HepG2 (cell line): ENCODE results near the gene H6PD. TPM values are rescaled to one million over a fixed set of nuclear protein-coding genes. Genes with fewer than 3 reads are reported as not detected.

ENCODE experiments used
- ATAC-seq: fragments of 200-7000 bp; cut with Tn5 transposase; 3 replicates; pipeline ENCODE4 v1.9.1; 2020; ENCODE audit warnings: mild to moderate bottlenecking, moderate library complexity
- BruUV-seq: library from RNA; stranded (reverse); fragments of 400-500 nt; replicated peaks from 2 replicates; lab custom pipeline; 2021; lab: Mats Ljungman, UMichigan
- CTCF ChIA-PET: fragments of 300-600 bp; formaldehyde crosslinking; extraction: SDS; loops from one replicate; lab custom pipeline; 2021; ENCODE audit warnings: low total read pairs, inconsistent platforms, low intra/inter-chr PET ratio; lab: Yijun Ruan, JAX
- POLR2A ChIA-PET: fragments of 350-600 bp; sonication (Branson Sonifier 250); formaldehyde crosslinking; loops from one replicate; lab custom pipeline; 2020; ENCODE audit warnings: antibody characterized with exemption, inconsistent platforms; lab: Yijun Ruan, JAX
- DNase-seq: peaks from one replicate; pipeline ENCODE4 v3.0.0-alpha.2; 2015; ENCODE audit warnings: low spot score
- FAIRE-seq: peaks from 3 replicates; lab custom pipeline; 2011; peaks lifted over from hg19 to GRCh38; lab: Jason Lieb, UNC
- H2AFZ ChIP-seq: one replicate; pipeline ENCODE4 v1.6.1; 2011; ENCODE audit warnings: low read length, inconsistent platforms
- H3K27ac ChIP-seq: fragments of 300-600 bp; 3 replicates; pipeline ENCODE4 v1.8.0; 2011; ENCODE audit warnings: mixed run types, mild to moderate bottlenecking, mixed read lengths, low read length, inconsistent platforms; ENCODE audit not compliant: insufficient read depth; ENCODE audit errors: extremely low read length
- H3K27me3 ChIP-seq, 2 experiments: fragments of 200-600 bp in 1 of 2; 2 replicates in 1 of 2; 3 replicates in 1 of 2; pipeline versions ENCODE4 v1.6.0 to v1.8.0; 2011; ENCODE audit warnings: low read length in 2 of 2, mild to moderate bottlenecking in 2 of 2, moderate library complexity in 2 of 2, inconsistent platforms in 1 of 2; ENCODE audit not compliant: insufficient read depth in 2 of 2, control insufficient read depth in 1 of 2
- H3K36me3 ChIP-seq, 2 experiments: fragments of 200-600 bp in 1 of 2; replicated peaks in 1 of 2; 2 replicates in 1 of 2; 3 replicates in 1 of 2; pipeline versions ENCODE4 v1.5.1 to v1.8.0; 2011; ENCODE audit warnings: low read length in 2 of 2, inconsistent platforms in 1 of 2; ENCODE audit not compliant: insufficient read depth in 2 of 2, control insufficient read depth in 1 of 2
- H3K4me1 ChIP-seq: 2 replicates; pipeline ENCODE4 v1.5.1; 2012; ENCODE audit warnings: low read length, inconsistent platforms; ENCODE audit not compliant: insufficient read depth
- H3K4me2 ChIP-seq: 2 replicates; pipeline ENCODE4 v1.6.0; 2011; ENCODE audit warnings: low read depth, low read length, inconsistent platforms
- H3K4me3 ChIP-seq, 3 experiments: fragments of 200-600 bp in 1 of 3; sonication (generic), shearing (Covaris generic) in 1 of 3; replicated peaks in 1 of 3; 2 replicates each; pipeline ENCODE4 v1.5.1; 2011 to 2016; ENCODE audit warnings: low read length in 3 of 3, inconsistent platforms in 2 of 3, low read depth in 2 of 3, mild to moderate bottlenecking in 2 of 3, control low read depth in 1 of 3, mixed read lengths in 1 of 3; ENCODE audit not compliant: insufficient read depth in 1 of 3
- H3K79me2 ChIP-seq: one replicate; pipeline ENCODE4 v1.6.1; 2011; ENCODE audit warnings: low read length, inconsistent platforms; ENCODE audit not compliant: insufficient read depth
- H3K9ac ChIP-seq: 2 replicates; pipeline ENCODE4 v1.6.0; 2011; ENCODE audit warnings: mild to moderate bottlenecking, low read depth, low read length, inconsistent platforms; ENCODE audit not compliant: insufficient read depth
- H3K9me3 ChIP-seq: 2 replicates; pipeline ENCODE4 v1.5.1; 2012; ENCODE audit warnings: mild to moderate bottlenecking, low read length
- H4K20me1 ChIP-seq: 2 replicates; pipeline ENCODE4 v1.6.0; 2011; ENCODE audit warnings: inconsistent platforms, mild to moderate bottlenecking, low read length, moderate library complexity; ENCODE audit not compliant: insufficient read depth
- ARHGAP35 ChIP-seq: sonication (generic); formaldehyde crosslinking; IDR thresholded peaks from 2 replicates; pipeline ENCODE4 v1.9.0; 2022; ENCODE audit warnings: mild to moderate bottlenecking, inconsistent platforms, moderate library complexity, missing genetic modification reagents, borderline replicate concordance
- ARID5B ChIP-seq: IDR thresholded peaks from 2 replicates; pipeline ENCODE4 v1.4.0; 2020; ENCODE audit warnings: mild to moderate bottlenecking, missing genetic modification reagents
- ETS1 ChIP-seq: sonication (generic); formaldehyde crosslinking; IDR thresholded peaks from 2 replicates; pipeline ENCODE4 v1.4.0; 2020; ENCODE audit warnings: missing genetic modification reagents
- GMEB1 ChIP-seq: sonication (generic); formaldehyde crosslinking; IDR thresholded peaks from 2 replicates; pipeline ENCODE4 v1.5.1; 2020; ENCODE audit warnings: missing genetic modification reagents, mild to moderate bottlenecking, borderline replicate concordance
- HDAC2 ChIP-seq: sonication (generic); formaldehyde crosslinking; IDR thresholded peaks from 2 replicates; pipeline ENCODE4 v1.4.0; 2020; ENCODE audit warnings: missing genetic modification reagents
- HOXA7 ChIP-seq: sonication (generic); formaldehyde crosslinking; IDR thresholded peaks from 2 replicates; pipeline ENCODE4 v1.8.1; 2022; ENCODE audit warnings: mild to moderate bottlenecking, missing genetic modification reagents, moderate library complexity
- SKI ChIP-seq: fragments of 450-650 bp; IDR thresholded peaks from one replicate; pipeline ENCODE4 v1.6.1; 2018; ENCODE audit warnings: mild to moderate bottlenecking; ENCODE audit not compliant: partially characterized antibody
- SMYD3 ChIP-seq: sonication (generic); formaldehyde crosslinking; IDR thresholded peaks from 2 replicates; pipeline ENCODE4 v1.8.1; 2023; ENCODE audit warnings: mild to moderate bottlenecking, missing genetic modification reagents
- SNAPC5 ChIP-seq: sonication (generic); formaldehyde crosslinking; IDR thresholded peaks from 2 replicates; pipeline ENCODE4 v1.8.1; 2023; ENCODE audit warnings: mild to moderate bottlenecking, missing genetic modification reagents, borderline replicate concordance
- UBTF ChIP-seq: sonication (generic); formaldehyde crosslinking; IDR thresholded peaks from 2 replicates; pipeline ENCODE4 v1.4.0; 2020; ENCODE audit warnings: mild to moderate bottlenecking, missing genetic modification reagents
- ZNF205 ChIP-seq: IDR thresholded peaks from 2 replicates; pipeline ENCODE4 v1.6.1; 2018; ENCODE audit warnings: missing biosample characterization, missing genetic modification reagents
- ZNF263 ChIP-seq: sonication (generic); formaldehyde crosslinking; IDR thresholded peaks from 2 replicates; pipeline ENCODE4 v1.4.0; 2020; ENCODE audit warnings: missing genetic modification reagents
- ZNF788 ChIP-seq: sonication (generic); formaldehyde crosslinking; IDR thresholded peaks from 2 replicates; pipeline ENCODE4 v1.5.0; 2020; ENCODE audit warnings: mild to moderate bottlenecking, missing genetic modification reagents, borderline replicate concordance
- ZSCAN22 ChIP-seq: sonication (generic); formaldehyde crosslinking; IDR thresholded peaks from 2 replicates; pipeline ENCODE4 v1.4.0; 2020; ENCODE audit warnings: mild to moderate bottlenecking, missing genetic modification reagents
- WGBS: methylation state at CpG from one replicate; pipeline ENCODE4 v1.1.6; 2017; ENCODE audit warnings: low lambda C conversion rate; 5-methylcytosine and 5-hydroxymethylcytosine counted together
- in situ Hi-C: cut with HindIII; loops from 2 replicates; pipeline ENCODE4 v1.10.0; 2017; ENCODE audit warnings: low pct_unique_long_range_greater_than_20kb; ENCODE audit not compliant: extremely low pct_ligation_motif_present
- intact Hi-C: fragments of 100-400 bp; cut with micrococcal nuclease; formaldehyde crosslinking; loops from one replicate; pipeline ENCODE4 v1.10.0; 2022; ENCODE audit not compliant: unreplicated experiment
- polyA plus RNA-seq, 8 experiments: library from polyadenylated mRNA; depleted of rRNA in 3 of 8; stranded (reverse) in 7 of 8; unstranded in 1 of 8; fragments of >200 nt; fragmentation: Illumina TruSeq in 4 of 8; extraction: Trizol in 4 of 8; gene quantifications; 2 replicates each; pipeline versions ENCODE4 v1.2.1 to v1.2.3, GENCODE V29; 2011 to 2016; ENCODE audit warnings: low read depth in 4 of 8, missing spikeins in 1 of 8, mixed read lengths in 1 of 8; ENCODE audit not compliant: insufficient read depth in 1 of 8
- total RNA-seq, 5 experiments: library from RNA; depleted of rRNA; stranded (reverse); fragments of >200 nt; fragmentation: Illumina TruSeq; extraction: Trizol; gene quantifications; 2 replicates each; pipeline ENCODE4 v1.2.3, GENCODE V29; 2016; ENCODE audit warnings: low read depth in 1 of 5
- TF ChIP-seq, protein P1 (sequence below): sonication (generic); formaldehyde crosslinking; IDR thresholded peaks from 2 replicates; pipeline ENCODE4 v1.9.0; 2021; ENCODE audit warnings: missing genetic modification reagents, mild to moderate bottlenecking, borderline replicate concordance

Gene H6PD
- total and polyA plus RNA-seq, 2 of the 13 experiments (the other 11 are each of a cell fraction or from before 2014, with no cell fraction given), result 9.3 to 14.1 TPM

- ATAC-seq (no peak), FAIRE-seq (no peak), DNase-seq (no peak)
- Histone ChIP-seq H3K36me3 (peaks cover 0 to 3% of the 10 kb centered on the region in 2 experiments; a peak in 1 of 5 replicates), H3K4me2 (no peak overlapping the region), H4K20me1 (no peaks in the 10 kb centered on the region), H3K27ac (no peak overlapping the region), H2AFZ (no peak overlapping the region), H3K27me3 (no peaks in the 10 kb centered on the region), H3K79me2 (peaks cover 5% of the 10 kb centered on the region), H3K9ac (no peak overlapping the region), H3K4me1 (peaks cover 6% of the 10 kb centered on the region), H3K4me3 (no peak overlapping the region), H3K9me3 (no peaks in the 10 kb centered on the region)
- in situ Hi-C loops, result no loop called here
- CTCF ChIA-PET, result no interaction called here
- BruUV-seq, result no TSS peak
- intact Hi-C loops, result no loop called here
- POLR2A ChIA-PET, result no interaction called here
- WGBS, result 92% methylated on average over 12 of the region's 14 CpGs
- TF ChIP-seq, protein P1, sequence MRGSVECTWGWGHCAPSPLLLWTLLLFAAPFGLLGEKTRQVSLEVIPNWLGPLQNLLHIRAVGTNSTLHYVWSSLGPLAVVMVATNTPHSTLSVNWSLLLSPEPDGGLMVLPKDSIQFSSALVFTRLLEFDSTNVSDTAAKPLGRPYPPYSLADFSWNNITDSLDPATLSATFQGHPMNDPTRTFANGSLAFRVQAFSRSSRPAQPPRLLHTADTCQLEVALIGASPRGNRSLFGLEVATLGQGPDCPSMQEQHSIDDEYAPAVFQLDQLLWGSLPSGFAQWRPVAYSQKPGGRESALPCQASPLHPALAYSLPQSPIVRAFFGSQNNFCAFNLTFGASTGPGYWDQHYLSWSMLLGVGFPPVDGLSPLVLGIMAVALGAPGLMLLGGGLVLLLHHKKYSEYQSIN (CRISPR knock-in tag), result no peak
- no peak for TF ChIP-seq UBTF (CRISPR knock-in tag)
- TF ChIP-seq ARID5B (CRISPR knock-in tag), result no peak
- TF ChIP-seq ZNF263, result no peak
- no peak for TF ChIP-seq HDAC2 (CRISPR knock-in tag)
- no peak for TF ChIP-seq HOXA7 (CRISPR knock-in tag)
- no peak for TF ChIP-seq ZNF205 (CRISPR knock-in tag)
- no peak for TF ChIP-seq GMEB1 (CRISPR knock-in tag)
- no peak for TF ChIP-seq ARHGAP35 (CRISPR knock-in tag)
- no peak for TF ChIP-seq ZNF788
- TF ChIP-seq SKI, result no peak
- no peak for TF ChIP-seq SMYD3 (CRISPR knock-in tag)
- no peak for TF ChIP-seq SNAPC5 (CRISPR knock-in tag)
- no peak for TF ChIP-seq ZSCAN22 (CRISPR knock-in tag)
- no peak for TF ChIP-seq ETS1 (CRISPR knock-in tag)
Observed at GRCh38 chr1:9305216-9305615, 70.6 kb downstream of the H6PD start.
